ENCODE measurements around the gene L3MBTL3.

The L3MBTL3 gene

GRCh38 chr6:130000526-130001421 lies 17.6 kb upstream of the L3MBTL3 start:
- TF ChIP-seq CTCF (IDR thresholded peaks at IDR 0.05; ENCODE audit: low read depth, low read length): no peak
- no peaks in the 10 kb centered on the region for H3K36me3 ChIP-seq
- no peak overlapping the region for H3K27ac ChIP-seq
- H3K9me3 ChIP-seq (ENCODE audit: severe bottlenecking): no peaks in the 10 kb centered on the region
- H3K27me3 ChIP-seq (ENCODE audit: insufficient read depth, low read depth, severe bottlenecking): no peaks in the 10 kb centered on the region
- no peak for DNase-seq
- no peak overlapping the region for H3K4me3 ChIP-seq (ENCODE audit: low read depth, low read length)

GRCh38 chr6:130008236-130008873 lies 10.0 kb upstream of the L3MBTL3 start:
- Histone ChIP-seq H3K27me3 (ENCODE audit: insufficient read depth, low read depth, severe bottlenecking) (no peaks in the 10 kb centered on the region), H3K4me3 (ENCODE audit: low read depth, low read length) (no peak overlapping the region), H3K9me3 (ENCODE audit: severe bottlenecking) (no peaks in the 10 kb centered on the region), H3K27ac (no peak overlapping the region), H3K36me3 (no peaks in the 10 kb centered on the region)
- TF ChIP-seq CTCF (IDR thresholded peaks at IDR 0.05; ENCODE audit: low read depth, low read length): no peak
- no peak for DNase-seq

- Histone ChIP-seq H3K27me3 (ENCODE audit: insufficient read depth, low read depth, severe bottlenecking) (no peaks in the 10 kb centered on the region), H3K9me3 (ENCODE audit: severe bottlenecking) (no peaks in the 10 kb centered on the region), H3K4me3 (ENCODE audit: low read depth, low read length) (no peak overlapping the region), H3K27ac (no peak overlapping the region), H3K36me3 (no peaks in the 10 kb centered on the region)
- TF ChIP-seq CTCF (IDR thresholded peaks at IDR 0.05; ENCODE audit: low read depth, low read length): no peak
- DNase-seq: no peak
Measured at GRCh38 chr6:130009146-130009545, 9.2 kb upstream of the L3MBTL3 start.

- no peaks in the 10 kb centered on the region for H3K27me3 ChIP-seq (ENCODE audit: insufficient read depth, low read depth, severe bottlenecking)
- no peak overlapping the region for H3K4me3 ChIP-seq (ENCODE audit: low read depth, low read length)
- H3K27ac ChIP-seq: no peak overlapping the region
- H3K9me3 ChIP-seq (ENCODE audit: severe bottlenecking): no peaks in the 10 kb centered on the region
- DNase-seq: no peak
- no peak for TF ChIP-seq CTCF (IDR thresholded peaks at IDR 0.05; ENCODE audit: low read depth, low read length)
- no peaks in the 10 kb centered on the region for H3K36me3 ChIP-seq
Measured at GRCh38 chr6:130010387-130010786, 8.0 kb upstream of the L3MBTL3 start.

GRCh38 chr6:130012728-130013127 lies 5.7 kb upstream of the L3MBTL3 start:
- no peak for TF ChIP-seq CTCF (IDR thresholded peaks at IDR 0.05; ENCODE audit: low read depth, low read length)
- no peaks in the 10 kb centered on the region for H3K36me3 ChIP-seq
- H3K9me3 ChIP-seq (ENCODE audit: severe bottlenecking): no peaks in the 10 kb centered on the region
- no peak overlapping the region for H3K27ac ChIP-seq
- H3K4me3 ChIP-seq (ENCODE audit: low read depth, low read length): no peak overlapping the region
- no peaks in the 10 kb centered on the region for H3K27me3 ChIP-seq (ENCODE audit: insufficient read depth, low read depth, severe bottlenecking)
- DNase-seq: no peak
